Endometrial microvascular endothelial cells (primary cell): ENCODE results near the gene PPP2R1B. TPM values are rescaled to one million over a fixed set of nuclear protein-coding genes. Genes with fewer than 3 reads are reported as not detected.
"Not testable (repeated sequence)": the region's sequence is repeated elsewhere in the genome, so short reads cannot be mapped to it uniquely, and the experiment has no call there.

Experiments
- in situ Hi-C: cut with HindIII; loops from 2 replicates; pipeline ENCODE4 v1.10.0; 2017; ENCODE audit warnings: low sequenced_read_pairs, low pct_unique_long_range_greater_than_20kb; ENCODE audit errors: inconsistent ontology term
- total RNA-seq: library from RNA; depleted of rRNA; stranded (reverse); fragments of >200 nt; gene quantifications from one replicate; pipeline ENCODE4 v1.2.3, GENCODE V29; 2015; ENCODE audit errors: inconsistent ontology term

Gene PPP2R1B
- total RNA-seq, 1 donor from 2014 or later, result 63.5 TPM

DNA sequence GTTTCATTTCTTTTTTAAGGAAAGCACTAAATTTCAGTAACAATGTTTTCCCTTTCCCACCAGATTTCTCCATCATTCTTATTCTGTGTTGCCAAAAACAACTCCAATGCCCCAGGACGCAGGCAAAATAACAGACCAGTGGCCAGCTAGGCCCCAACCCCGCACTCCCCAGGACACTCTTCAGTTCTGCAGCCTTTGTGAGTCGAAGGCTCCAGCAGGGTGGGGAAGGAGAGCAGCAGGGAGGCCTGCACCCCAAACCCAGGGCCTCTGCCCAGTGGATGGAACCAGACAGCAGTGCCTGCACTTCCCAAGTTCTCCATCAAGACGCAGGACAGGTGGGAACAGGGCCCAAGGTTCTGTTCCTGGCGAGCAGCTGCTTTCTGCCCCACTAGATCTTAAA lies 34.4 kb downstream of the PPP2R1B start:
- in situ Hi-C loops, result no loop called here

DNA sequence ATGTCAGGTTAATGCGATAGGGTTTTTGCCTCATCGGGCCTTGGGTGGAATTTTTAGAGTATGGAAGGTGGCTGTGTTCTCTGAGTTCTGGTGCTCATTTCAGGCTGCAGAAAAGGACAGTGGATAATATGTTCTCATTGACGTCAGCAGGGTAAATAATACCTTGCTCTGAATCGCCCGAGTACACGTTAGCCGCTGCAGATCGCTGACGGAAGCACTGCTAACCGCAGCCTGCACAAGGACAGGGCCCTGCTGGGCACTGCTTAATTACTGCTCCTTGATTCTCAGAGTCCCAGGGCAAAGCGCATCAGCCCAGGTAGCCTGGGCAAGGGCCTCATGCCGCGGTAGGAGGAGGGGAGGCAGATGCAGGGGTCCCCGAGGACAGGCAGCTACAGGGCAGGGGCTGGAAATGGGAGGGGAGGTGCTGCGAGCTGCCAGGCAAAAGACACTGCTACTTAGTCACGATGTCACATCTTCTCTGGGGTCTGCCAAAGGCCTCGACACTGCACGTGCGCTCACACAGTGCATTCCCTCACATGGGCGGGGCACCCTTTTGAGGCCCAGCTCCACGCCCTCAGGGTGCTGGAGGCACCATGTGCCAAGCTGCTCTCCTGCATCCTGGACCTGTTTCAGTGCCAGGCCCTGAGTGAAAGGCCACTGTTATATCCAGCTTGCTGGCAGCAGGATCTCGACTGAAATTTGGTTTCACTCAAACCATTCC lies 35.2 kb downstream of the PPP2R1B start:
- in situ Hi-C loops, result no loop called here

DNA sequence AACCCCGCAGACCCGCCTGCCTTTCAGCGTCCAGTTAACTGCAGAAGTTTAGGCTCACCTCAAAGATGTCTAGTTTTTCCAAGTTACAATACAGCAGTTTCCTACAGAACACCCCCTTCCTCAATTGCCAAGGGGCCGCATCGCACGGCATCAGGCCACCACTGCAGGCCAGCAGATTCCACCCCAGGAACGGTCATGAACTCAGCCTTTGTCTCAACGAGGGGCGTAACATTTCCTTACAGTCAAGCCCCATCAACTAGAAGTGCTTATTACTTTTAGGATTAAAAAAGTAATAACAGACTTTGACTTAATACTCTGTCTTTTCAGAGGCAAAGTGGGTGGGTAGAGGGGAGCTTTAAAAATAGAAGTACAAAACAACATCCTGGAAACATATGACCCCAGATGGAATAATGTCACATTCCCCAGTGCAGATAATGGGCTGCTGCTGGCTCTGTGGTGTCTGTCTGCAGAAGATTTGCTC lies 36.3 kb downstream of the PPP2R1B start:
- in situ Hi-C loops, result no loop called here

GRCh38 chr11:111729071-111729830 lies 36.9 kb downstream of the PPP2R1B start:
- in situ Hi-C loops, result no loop called here

DNA sequence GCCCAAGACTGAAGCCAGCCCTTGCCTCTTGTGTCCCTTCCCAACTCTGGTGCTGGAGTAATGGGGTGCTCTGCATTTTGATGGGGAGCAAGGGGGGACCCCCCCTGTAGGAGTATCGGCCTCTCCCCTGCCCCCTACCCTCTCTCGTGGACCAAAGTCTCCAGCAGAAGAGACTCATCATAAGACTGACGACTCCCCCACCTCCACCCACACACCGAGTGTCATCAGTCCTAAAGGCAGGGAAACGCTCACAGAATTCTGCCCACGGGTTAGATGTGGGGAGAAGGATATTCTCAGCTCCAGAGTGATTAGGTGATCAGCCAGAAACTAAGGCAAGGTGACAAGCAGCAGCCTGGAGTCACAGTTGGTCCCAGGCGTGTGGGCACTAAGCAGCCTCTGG lies 38.8 kb downstream of the PPP2R1B start:
- in situ Hi-C loops, result no loop called here

DNA sequence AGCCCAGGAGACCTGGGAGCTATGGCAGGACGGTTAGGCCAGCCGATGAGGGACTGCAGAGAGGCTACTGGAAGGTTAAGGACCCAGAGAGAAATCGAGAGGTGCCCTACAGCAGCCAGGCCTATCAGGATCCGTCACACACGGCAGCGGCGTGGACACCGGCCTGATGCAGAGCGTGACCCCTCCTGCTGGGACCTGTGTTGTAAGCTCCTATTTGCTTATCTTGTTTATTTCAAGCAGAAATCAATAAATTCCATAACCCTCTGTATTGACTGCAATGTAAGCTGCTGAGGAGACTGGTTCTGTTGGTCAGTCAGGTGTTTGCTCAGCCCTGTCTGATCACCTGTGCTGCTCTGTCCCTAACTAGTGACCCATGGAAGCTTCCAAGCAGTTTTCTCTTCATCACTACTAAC lies 39.9 kb downstream of the PPP2R1B start:
- in situ Hi-C loops, result no loop called here

DNA sequence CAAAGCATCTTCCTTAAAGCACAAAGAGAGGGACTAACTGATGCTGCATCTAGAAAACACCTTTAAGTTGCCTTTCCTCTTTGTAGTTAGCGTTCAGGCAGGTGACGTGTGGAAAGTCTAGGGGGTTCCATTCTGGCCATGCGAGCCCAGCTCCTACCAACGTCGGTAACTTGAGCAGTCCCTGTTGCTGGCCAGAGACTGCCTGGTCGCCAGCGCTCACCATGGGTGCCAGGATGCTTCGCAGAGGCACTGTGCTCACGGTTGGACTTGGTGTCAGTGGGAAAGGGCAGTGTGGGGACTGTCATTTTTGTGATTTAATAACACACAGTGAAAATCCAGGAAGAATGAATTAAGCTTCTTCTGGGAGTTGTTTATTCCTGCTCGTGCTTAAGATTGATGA lies 40.6 kb downstream of the PPP2R1B start:
- in situ Hi-C loops, result no loop called here

DNA sequence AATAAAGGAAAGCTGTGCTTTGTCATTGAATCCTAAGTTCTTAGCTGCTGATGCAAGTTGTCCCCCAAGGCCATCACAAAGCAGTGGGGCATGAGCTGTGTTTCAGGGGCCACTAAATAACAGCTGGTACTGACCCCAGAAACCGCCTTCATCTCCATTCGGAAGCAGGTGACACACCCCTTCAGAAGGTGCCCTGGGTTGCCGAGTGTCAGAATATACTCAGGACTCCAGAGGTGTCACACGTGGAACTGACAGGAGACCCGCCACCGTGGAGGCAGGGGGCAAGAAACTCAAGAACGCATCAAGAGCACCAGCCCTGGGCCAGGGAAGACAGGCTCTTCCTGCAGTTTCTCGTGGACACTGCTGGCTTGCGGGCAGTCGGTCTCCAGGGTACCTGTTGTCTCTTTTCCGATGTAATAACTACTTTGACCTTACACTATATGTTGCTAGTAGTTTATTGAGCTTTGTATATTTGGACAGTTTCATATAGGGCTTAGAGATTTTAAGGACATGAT lies 41.5 kb downstream of the PPP2R1B start:
- in situ Hi-C loops, result no loop called here

DNA sequence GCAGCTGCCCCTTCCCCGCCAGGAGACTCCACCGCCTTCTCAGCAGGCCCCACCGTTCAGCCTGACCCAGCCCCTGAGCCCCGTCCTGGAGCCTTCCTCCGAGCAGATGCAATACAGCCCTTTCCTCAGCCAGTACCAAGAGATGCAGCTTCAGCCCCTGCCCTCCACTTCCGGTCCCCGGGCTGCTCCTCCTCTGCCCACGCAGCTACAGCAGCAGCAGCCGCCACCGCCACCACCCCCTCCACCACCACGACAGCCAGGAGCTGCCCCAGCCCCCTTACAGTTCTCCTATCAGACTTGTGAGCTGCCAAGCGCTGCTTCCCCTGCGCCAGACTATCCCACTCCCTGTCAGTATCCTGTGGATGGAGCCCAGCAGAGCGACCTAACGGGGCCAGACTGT lies 42.6 kb downstream of the PPP2R1B start:
- in situ Hi-C loops, result no loop called here

DNA sequence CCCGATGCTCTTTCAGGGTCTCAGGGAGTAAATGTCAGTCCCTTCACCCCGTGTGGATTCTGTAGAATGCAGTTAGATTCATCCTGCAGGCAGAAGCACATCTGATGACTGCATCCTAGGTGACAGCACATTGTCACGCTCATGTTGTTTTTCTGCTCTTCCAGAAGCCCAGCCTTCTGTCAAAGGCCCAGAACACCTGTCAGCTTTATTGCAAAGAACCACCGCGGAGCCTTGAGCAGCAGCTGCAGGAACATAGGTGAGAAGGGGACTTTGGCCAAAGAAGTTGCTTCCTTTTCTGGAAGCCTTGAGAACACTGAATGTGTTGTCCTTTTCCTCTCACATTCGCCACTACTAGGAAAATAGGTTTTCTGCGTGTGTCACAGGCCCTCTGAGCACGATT lies 43.7 kb downstream of the PPP2R1B start:
- in situ Hi-C loops, result no loop called here

DNA sequence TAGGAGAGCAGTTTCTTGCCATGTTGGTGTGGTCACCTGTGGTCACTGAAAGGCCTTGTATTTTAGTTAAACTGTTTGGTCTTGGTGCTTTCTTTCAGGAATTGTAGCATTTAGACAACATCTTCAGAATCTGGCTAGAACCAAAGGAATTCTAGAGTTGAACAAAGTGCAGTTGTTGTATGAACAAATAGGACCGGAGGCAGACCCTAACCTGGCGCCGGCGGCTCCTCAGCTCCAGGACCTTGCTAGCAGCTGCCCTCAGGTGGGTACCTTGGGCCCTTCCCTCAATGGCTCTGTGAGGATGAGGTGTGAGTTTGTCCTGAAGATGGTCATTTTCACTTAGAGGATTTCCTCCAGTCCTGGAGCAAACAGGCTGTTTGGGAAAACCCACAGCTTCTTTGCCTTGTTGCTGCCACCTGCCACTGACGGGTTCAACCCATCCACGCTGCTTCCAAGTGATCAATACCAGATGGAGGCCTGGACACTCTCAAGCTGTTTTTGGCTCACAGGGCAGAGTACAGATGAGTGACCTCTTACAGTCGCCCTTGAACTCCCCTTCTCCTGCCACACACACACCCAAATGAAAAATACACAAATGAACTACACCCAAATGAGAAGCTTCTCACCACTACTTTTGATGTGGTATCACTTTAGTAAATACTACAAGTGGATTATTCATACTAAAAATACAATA lies 45.2 kb downstream of the PPP2R1B start:
- in situ Hi-C loops, result no loop called here

DNA sequence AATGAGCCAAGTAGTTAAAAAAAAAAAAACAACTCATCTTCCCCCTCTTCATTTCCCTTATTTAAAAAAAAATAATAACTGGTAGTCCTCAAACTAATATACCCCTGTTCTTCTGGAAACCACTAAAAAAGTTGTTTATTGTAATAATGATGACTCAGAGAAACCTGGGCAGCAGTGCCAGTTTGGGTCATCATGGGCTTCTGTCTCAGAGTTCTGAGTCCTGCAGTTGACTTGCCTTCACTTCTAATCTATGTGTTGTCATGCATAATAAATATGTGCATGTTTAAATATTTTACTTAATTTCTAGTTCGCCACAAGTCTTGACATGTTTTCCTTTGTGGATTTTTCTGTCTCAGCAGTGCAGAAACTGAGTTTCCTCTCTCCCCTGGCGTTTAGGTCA lies 46.8 kb downstream of the PPP2R1B start:
- in situ Hi-C loops, result no loop called here

GRCh38 chr11:111718859-111719258 lies 47.3 kb downstream of the PPP2R1B start:
- in situ Hi-C loops, result no loop called here

- in situ Hi-C loops, result no loop called here
Observed at GRCh38 chr11:111718436-111718835, 47.8 kb downstream of the PPP2R1B start.

DNA sequence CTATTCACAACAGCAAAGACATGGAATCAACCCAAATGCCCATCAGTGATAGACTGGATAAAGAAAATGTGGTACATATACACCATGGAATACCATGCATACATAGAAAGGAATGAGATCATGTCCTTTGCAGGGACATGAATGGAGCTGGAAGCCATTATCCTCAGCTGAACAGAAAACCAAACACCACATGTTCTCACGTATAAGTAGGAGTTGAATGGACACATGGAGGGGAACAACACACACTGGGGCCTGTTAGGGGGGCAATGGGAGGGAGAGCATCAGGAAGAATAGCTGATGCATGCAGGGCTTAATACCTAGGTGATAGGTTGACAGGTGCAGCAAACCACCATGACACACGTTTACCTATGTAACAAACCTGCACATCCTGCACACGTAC lies 48.5 kb downstream of the PPP2R1B start:
- in situ Hi-C loops, result not testable (repeated sequence)

GRCh38 chr11:111715142-111715816 lies 50.9 kb downstream of the PPP2R1B start:
- in situ Hi-C loops, result no loop called here

GRCh38 chr11:111714522-111714921 lies 51.7 kb downstream of the PPP2R1B start:
- in situ Hi-C loops, result no loop called here

- in situ Hi-C loops, result no loop called here
Observed at GRCh38 chr11:111707691-111708067, 58.5 kb downstream of the PPP2R1B start.

- in situ Hi-C loops, result no loop called here
Observed at GRCh38 chr11:111707039-111707690, 59.0 kb downstream of the PPP2R1B start.
